ENCODE results near the gene NDUFAB1.

DNA sequence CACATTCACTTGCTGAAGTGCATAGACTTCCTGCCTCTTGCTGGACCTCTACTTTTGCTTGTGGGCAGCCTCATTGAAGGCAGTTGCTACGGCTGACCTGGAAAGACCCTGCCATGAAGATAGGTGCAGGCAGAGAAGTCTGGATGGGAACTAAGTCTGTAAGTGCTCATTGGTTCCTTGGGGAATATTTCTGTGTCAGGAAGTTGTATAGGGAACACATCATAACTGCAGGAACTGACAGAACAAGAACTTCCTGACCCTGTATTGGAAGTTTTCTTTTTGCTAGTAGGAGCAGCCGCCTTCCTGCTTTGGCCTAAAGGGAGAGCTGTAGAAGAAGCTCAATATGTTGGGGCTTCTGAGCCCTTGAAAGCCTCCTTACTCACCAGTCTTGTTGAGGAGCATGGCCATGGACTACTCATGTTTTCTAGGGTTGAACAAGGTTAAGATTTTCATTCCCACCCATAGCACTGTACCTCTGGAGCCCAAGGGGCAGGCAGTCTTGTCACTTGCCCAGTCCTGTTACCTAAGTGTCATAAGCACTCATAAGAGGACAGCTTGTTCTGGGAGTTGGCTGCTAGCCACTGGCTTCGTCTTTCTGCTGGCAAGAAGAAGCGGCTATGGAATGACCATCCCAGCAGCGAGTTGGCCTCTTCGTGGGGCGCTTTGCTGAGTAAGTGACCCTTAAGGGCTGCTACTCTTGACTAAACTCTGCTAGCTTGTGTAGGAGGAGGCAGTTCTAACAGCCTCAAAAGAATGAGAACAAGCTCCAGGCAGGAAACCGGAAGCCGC, 31.3 kb downstream of the NDUFAB1 start:
- no peak for TF ChIP-seq SIN3A (IDR thresholded peaks at IDR 0.05; ENCODE audit: borderline replicate concordance, insufficient read depth, low read depth, low read length)
- TF ChIP-seq, protein P1, sequence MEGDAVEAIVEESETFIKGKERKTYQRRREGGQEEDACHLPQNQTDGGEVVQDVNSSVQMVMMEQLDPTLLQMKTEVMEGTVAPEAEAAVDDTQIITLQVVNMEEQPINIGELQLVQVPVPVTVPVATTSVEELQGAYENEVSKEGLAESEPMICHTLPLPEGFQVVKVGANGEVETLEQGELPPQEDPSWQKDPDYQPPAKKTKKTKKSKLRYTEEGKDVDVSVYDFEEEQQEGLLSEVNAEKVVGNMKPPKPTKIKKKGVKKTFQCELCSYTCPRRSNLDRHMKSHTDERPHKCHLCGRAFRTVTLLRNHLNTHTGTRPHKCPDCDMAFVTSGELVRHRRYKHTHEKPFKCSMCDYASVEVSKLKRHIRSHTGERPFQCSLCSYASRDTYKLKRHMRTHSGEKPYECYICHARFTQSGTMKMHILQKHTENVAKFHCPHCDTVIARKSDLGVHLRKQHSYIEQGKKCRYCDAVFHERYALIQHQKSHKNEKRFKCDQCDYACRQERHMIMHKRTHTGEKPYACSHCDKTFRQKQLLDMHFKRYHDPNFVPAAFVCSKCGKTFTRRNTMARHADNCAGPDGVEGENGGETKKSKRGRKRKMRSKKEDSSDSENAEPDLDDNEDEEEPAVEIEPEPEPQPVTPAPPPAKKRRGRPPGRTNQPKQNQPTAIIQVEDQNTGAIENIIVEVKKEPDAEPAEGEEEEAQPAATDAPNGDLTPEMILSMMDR (IDR thresholded peaks at IDR 0.05) = no peak

Data from Panc1 (cell line).